GM19193 (cell line): Measurements from ENCODE around the gene HMGCS2.

Source experiments
- POLR2A ChIP-seq: IDR thresholded peaks from 4 replicates; pipeline ENCODE4 v1.6.1; 2011; ENCODE audit not compliant: insufficient read depth, insufficient read length; ENCODE audit errors: extremely low read depth

Gene HMGCS2

GRCh38 chr1:119768778-119769177, at the start of gene HMGCS2:
Gene HMGCS2 (minus strand): TSS chr1:119768905. CDS start chr1:119768844, 61 bp downstream.
- no peak for TF ChIP-seq POLR2A

- TF ChIP-seq POLR2A, result no peak
Measured at GRCh38 chr1:119818181-119818580, 49.5 kb upstream of the HMGCS2 start.

- TF ChIP-seq POLR2A, result no peak
Measured at GRCh38 chr1:119816407-119816806, 47.7 kb upstream of the HMGCS2 start.

GRCh38 chr1:119815928-119816327, 47.2 kb upstream of the HMGCS2 start:
- TF ChIP-seq POLR2A, result no peak

GRCh38 chr1:119815361-119815760, 46.7 kb upstream of the HMGCS2 start:
- TF ChIP-seq POLR2A, result no peak

GRCh38 chr1:119814288-119814687, 45.6 kb upstream of the HMGCS2 start:
- TF ChIP-seq POLR2A, result no peak

- no peak for TF ChIP-seq POLR2A
Measured at GRCh38 chr1:119811985-119812557, 43.4 kb upstream of the HMGCS2 start.

- no peak for TF ChIP-seq POLR2A
Measured at GRCh38 chr1:119811387-119811786, 42.7 kb upstream of the HMGCS2 start, which contains the start of gene REG4. Gene REG4 (minus strand): TSS chr1:119811460. CDS start chr1:119808769, 2,691 bp downstream.

- no peak for TF ChIP-seq POLR2A
Measured at GRCh38 chr1:119808972-119809550, 40.4 kb upstream of the HMGCS2 start.

GRCh38 chr1:119808491-119808890, 39.8 kb upstream of the HMGCS2 start:
- TF ChIP-seq POLR2A, result no peak

- no peak for TF ChIP-seq POLR2A
Measured at GRCh38 chr1:119806489-119806888, 37.8 kb upstream of the HMGCS2 start.

GRCh38 chr1:119805746-119806145, 37.0 kb upstream of the HMGCS2 start:
- TF ChIP-seq POLR2A, result no peak

GRCh38 chr1:119805247-119805646, 36.5 kb upstream of the HMGCS2 start:
- no peak for TF ChIP-seq POLR2A

GRCh38 chr1:119799599-119800177, 31.0 kb upstream of the HMGCS2 start:
- TF ChIP-seq POLR2A, result no peak

- TF ChIP-seq POLR2A, result no peak
Measured at GRCh38 chr1:119799003-119799402, 30.3 kb upstream of the HMGCS2 start.

- TF ChIP-seq POLR2A, result no peak
Measured at GRCh38 chr1:119797606-119798005, 28.9 kb upstream of the HMGCS2 start.
